ENCODE measurements around the gene MORC4.

Gene MORC4

GRCh38 chrX:106935175-106935574 is 64.8 kb downstream of the MORC4 start:
- in situ Hi-C loops (cut with HindIII; ENCODE audit: low sequenced_read_pairs), result no loop called here

GRCh38 chrX:106933538-106933961 is 66.5 kb downstream of the MORC4 start:
- in situ Hi-C loops (cut with HindIII; ENCODE audit: low sequenced_read_pairs), result no loop called here
- H3K4me3 ChIP-seq (ENCODE audit: low read depth, low read length), result no peak overlapping the region
- TF ChIP-seq CTCF (IDR thresholded peaks at IDR 0.05; ENCODE audit: low read depth, low read length), result no peak
- DNase-seq (ENCODE audit: low read depth, low spot score), result no peak

More at GRCh38 chrX:106935175-106935574, 64.8 kb downstream of the MORC4 start:
- no peak for TF ChIP-seq CTCF (IDR thresholded peaks at IDR 0.05; ENCODE audit: low read depth, low read length)
- no peak overlapping the region for H3K4me3 ChIP-seq (ENCODE audit: low read depth, low read length)
- no peak for DNase-seq (ENCODE audit: low read depth, low spot score)

- no peak overlapping the region for H3K4me3 ChIP-seq (ENCODE audit: low read depth, low read length)
- in situ Hi-C loops (cut with HindIII; ENCODE audit: low sequenced_read_pairs), result no loop called here
- DNase-seq (ENCODE audit: low read depth, low spot score), result no peak
- no peak for TF ChIP-seq CTCF (IDR thresholded peaks at IDR 0.05; ENCODE audit: low read depth, low read length)
These were observed 67.0 kb downstream of the MORC4 start for GRCh38 chrX:106932960-106933537.

- no peak overlapping the region for H3K4me3 ChIP-seq (ENCODE audit: low read depth, low read length)
- no peak for TF ChIP-seq CTCF (IDR thresholded peaks at IDR 0.05; ENCODE audit: low read depth, low read length)
- DNase-seq (ENCODE audit: low read depth, low spot score), result no peak
- in situ Hi-C loops (cut with HindIII; ENCODE audit: low sequenced_read_pairs), result no loop called here
These were observed 67.5 kb downstream of the MORC4 start for GRCh38 chrX:106932492-106932923.

- in situ Hi-C loops (cut with HindIII; ENCODE audit: low sequenced_read_pairs), result no loop called here
- no peak for DNase-seq (ENCODE audit: low read depth, low spot score)
- H3K4me3 ChIP-seq (ENCODE audit: low read depth, low read length), result no peak overlapping the region
- no peak for TF ChIP-seq CTCF (IDR thresholded peaks at IDR 0.05; ENCODE audit: low read depth, low read length)
These were observed 68.1 kb downstream of the MORC4 start for GRCh38 chrX:106931831-106932491.

GRCh38 chrX:106928227-106928626 is 71.8 kb downstream of the MORC4 start:
- H3K4me3 ChIP-seq (ENCODE audit: low read depth, low read length), result no peak overlapping the region
- no peak for DNase-seq (ENCODE audit: low read depth, low spot score)
- TF ChIP-seq CTCF (IDR thresholded peaks at IDR 0.05; ENCODE audit: low read depth, low read length), result no peak
- in situ Hi-C loops (cut with HindIII; ENCODE audit: low sequenced_read_pairs), result no loop called here
